NCI-H345 (cell line): ENCODE data around the gene TMBIM6.
A peak's percentile ranks its signal among the peaks of the same experiment; 100 is the strongest.
"Not testable (repeated sequence)": the region's sequence is repeated elsewhere in the genome, so short reads cannot be mapped to it uniquely, and the experiment has no call there.

Experiments used
- DNase-seq: peaks from one replicate; lab custom pipeline; 2025; lab: John Stamatoyannopoulos, UW

TMBIM6 gene

GRCh38 chr12:49777341-49777740 is 36.0 kb downstream of the TMBIM6 start:
- DNase-seq, result no peak

- DNase-seq, result peak; percentile 1
Observed at GRCh38 chr12:49777800-49778748, 36.7 kb downstream of the TMBIM6 start.

GRCh38 chr12:49779581-49779980 is 38.2 kb downstream of the TMBIM6 start:
- DNase-seq, result no peak

- DNase-seq, result not testable (repeated sequence)
Observed at GRCh38 chr12:49780914-49781313, 39.6 kb downstream of the TMBIM6 start.

- no peak for DNase-seq
Observed at GRCh38 chr12:49783917-49784676, 42.7 kb downstream of the TMBIM6 start.

- no peak for DNase-seq
Observed at GRCh38 chr12:49784756-49785409, 43.5 kb downstream of the TMBIM6 start.

- DNase-seq, result no peak
Observed at GRCh38 chr12:49787672-49788071, 46.3 kb downstream of the TMBIM6 start.

GRCh38 chr12:49789992-49790391 is 48.6 kb downstream of the TMBIM6 start:
- no peak for DNase-seq

- DNase-seq, result no peak
Observed at GRCh38 chr12:49790741-49791555, 49.6 kb downstream of the TMBIM6 start.

GRCh38 chr12:49791700-49792099 is 50.3 kb downstream of the TMBIM6 start:
- DNase-seq, result no peak

GRCh38 chr12:49792181-49792970 is 51.0 kb downstream of the TMBIM6 start:
- no peak for DNase-seq

- DNase-seq, result no peak
Observed at GRCh38 chr12:49792976-49793580, 51.7 kb downstream of the TMBIM6 start.

GRCh38 chr12:49793620-49794019 is 52.3 kb downstream of the TMBIM6 start:
- no peak for DNase-seq

GRCh38 chr12:49794021-49794420 is 52.7 kb downstream of the TMBIM6 start:
- DNase-seq, result no peak

- no peak for DNase-seq
Observed at GRCh38 chr12:49794811-49795653, 53.7 kb downstream of the TMBIM6 start.

GRCh38 chr12:49795654-49796105 is 54.3 kb downstream of the TMBIM6 start:
- no peak for DNase-seq

GRCh38 chr12:49796155-49796554 is 54.8 kb downstream of the TMBIM6 start:
- DNase-seq, result no peak

GRCh38 chr12:49796606-49797448 is 55.5 kb downstream of the TMBIM6 start:
- no peak for DNase-seq

- DNase-seq, result no peak
Observed at GRCh38 chr12:49797449-49797776, 56.1 kb downstream of the TMBIM6 start.
